Occipital lobe (tissue), 2 donors: ENCODE data around the gene ATP13A2. TPM values are rescaled to one million over a fixed set of nuclear protein-coding genes. Genes with fewer than 3 reads are reported as not detected.

ENCODE experiments used
- DNase-seq: peaks from one replicate; lab custom pipeline; 2025; lab: John Stamatoyannopoulos, UW
- total RNA-seq: library from RNA; depleted of rRNA; stranded (reverse); fragments of >200 nt; gene quantifications from one replicate; pipeline ENCODE4 v1.2.3, GENCODE V29; 2014

ATP13A2 gene
- total RNA-seq, 1 donor from 2014 or later = 59.4 TPM

DNA sequence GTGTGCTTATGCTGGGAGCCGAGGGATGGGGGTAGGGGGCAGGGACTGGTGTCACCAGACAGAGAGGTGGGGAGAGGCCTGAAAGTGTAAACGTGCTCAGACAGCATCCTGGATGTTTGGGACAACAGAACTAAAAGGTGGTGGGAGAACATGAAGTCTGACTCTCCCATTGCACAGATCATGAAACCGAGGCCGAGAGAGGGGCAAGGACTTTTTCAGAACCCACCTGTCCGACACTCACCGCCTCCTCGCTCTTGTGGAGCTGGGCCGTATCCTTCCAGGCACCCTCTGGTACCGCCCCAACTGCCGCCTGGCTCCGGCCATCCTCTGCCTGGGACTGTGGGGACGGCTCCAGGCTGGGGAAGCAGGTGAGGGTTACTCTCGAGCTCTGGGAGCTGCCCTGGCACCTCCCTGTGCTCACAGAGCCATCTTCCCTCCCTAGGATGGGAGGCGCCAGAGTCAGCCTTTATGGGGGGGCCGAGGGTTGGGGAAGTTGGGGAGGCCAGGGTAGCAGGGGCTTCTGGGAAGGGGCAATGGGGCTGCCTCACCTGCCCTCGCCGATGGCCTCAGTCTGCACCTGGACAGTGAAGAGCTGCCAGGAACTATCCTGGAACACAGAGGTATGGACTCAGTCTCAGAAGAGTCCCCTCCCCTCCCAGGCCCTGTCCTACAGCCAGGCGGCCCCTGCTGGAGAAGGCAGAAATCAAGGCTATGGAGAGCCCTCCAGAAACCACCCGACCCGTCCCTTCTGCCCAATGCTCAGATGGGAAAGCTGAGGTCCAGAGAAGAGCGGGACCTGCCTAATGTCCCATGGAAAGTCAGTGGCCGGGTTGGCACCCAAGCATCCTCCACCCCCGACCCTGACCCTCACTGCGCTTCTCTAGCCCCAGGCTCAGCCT lies 7.0 kb downstream of the ATP13A2 start:
- DNase-seq = no peak

GRCh38 chr1:17002524-17002902 lies 9.2 kb downstream of the ATP13A2 start:
- DNase-seq = no peak

- DNase-seq = no peak
Measured at GRCh38 chr1:17001760-17002523, 9.8 kb downstream of the ATP13A2 start.

- DNase-seq = no peak
Measured at GRCh38 chr1:16999863-17000262, 11.9 kb downstream of the ATP13A2 start.

DNA sequence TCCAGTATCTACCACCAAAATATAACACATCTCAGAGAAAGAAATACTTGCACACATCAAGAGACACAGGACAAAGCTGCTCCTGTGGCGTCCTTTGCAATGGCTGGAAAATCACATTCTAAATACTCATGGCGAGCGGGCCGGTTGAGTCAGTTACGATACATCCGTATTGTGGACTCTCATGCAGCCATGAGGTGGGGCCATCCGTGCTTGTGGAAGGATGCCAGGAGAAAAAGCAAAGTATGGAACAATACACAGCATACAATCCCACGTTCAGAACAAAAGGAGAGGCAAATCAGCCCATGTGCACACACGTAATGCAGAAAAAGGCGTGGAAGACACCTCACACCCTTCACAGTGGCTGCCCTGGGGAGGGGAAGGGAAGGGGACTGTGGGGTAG lies 13.1 kb downstream of the ATP13A2 start:
- no peak for DNase-seq

DNA sequence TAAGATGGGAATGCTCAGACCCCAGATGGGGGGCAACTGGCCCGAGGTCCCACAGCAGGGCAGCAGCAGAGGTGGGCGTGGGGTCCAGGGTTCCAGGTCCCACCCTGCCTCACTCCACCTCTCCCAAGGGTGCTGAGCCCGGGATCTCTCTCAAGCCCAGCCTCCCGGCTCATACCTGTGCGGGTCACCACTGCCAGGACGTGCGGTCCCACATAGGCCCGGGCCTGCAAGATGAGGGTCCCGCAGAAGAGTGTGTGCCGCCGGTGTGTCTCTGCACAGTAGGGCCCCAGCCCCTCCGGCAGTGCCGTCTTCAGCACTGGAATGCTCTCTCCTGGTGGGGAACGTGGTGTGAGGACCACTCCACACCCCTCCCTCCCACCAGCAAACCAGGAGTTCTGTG lies 14.9 kb downstream of the ATP13A2 start:
- no peak for DNase-seq

DNA sequence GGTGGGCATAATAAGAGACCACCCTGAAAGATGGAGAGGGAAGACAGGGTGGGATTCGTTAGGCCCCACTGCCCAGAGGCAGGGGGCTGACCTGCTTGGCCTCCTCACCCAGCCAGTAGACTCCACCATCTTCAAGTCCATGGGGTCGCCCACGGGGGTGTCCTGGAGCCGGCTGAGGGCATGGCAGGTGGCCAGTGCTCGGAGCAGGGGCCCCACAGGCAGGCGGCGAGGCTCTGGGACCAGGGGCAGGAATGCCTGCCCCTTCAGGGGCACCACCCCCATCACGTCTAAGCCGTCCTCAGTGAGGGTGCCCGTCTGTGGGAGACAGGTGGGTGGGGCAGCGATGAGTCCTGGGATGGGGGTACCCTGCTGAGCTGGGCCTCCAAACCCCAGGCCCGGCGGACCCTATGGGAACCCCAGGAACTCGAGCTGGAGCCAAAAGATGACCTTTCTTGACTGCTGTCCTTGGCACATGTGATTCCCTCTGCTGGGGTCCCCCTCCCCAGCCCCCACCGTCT lies 18.1 kb downstream of the ATP13A2 start:
- DNase-seq = no peak

- no peak for DNase-seq
Measured at GRCh38 chr1:16992675-16993074, 19.1 kb downstream of the ATP13A2 start.

GRCh38 chr1:16992102-16992501 lies 19.6 kb downstream of the ATP13A2 start:
- no peak for DNase-seq

GRCh38 chr1:16991571-16991970 lies 20.2 kb downstream of the ATP13A2 start:
- no peak for DNase-seq

GRCh38 chr1:16989676-16990391 lies 21.9 kb downstream of the ATP13A2 start:
- no peak for DNase-seq

GRCh38 chr1:16988210-16988609 lies 23.5 kb downstream of the ATP13A2 start:
- no peak for DNase-seq

DNA sequence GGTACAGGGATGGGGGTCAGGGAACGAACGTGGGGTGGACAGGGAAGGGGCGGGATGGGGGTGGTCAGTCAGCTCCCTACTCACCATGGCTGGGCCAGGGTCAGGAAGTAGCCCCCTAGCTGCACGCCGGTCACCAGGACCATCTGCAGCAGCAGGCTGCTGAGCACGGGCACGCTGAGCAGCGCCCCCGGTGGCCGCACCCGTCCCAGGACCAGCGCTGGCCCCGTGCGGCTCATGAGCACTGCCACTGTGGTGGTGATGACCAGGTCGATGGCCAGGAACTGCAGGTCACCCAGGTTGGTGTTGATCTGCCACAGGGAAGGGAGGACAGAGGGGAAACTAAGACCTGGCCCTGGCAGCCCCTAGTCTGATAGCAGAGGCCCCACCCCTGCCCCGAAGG lies 24.8 kb downstream of the ATP13A2 start:
- DNase-seq = no peak

DNA sequence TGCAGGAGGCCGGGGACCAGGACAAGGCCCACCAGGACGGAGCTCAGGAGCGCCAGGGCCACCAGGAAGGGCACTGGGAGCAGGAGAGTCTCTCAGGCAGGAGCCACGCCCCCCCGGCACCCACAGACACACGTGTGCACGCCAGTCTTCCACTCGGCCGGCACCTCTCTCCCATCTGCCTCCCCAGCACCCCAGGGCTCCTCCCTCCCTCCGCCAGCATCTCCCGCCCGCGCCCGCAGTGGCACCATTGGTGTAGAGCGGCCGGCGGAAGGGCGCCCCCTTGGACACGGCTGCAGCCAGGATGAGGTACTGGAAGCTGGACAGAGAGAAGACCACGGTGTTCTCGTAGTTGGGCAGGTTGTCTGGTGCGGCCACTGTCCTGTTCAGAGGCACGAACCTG lies 25.2 kb downstream of the ATP13A2 start:
- no peak for DNase-seq

- no peak for DNase-seq
Measured at GRCh38 chr1:16986113-16986512, 25.6 kb downstream of the ATP13A2 start.

GRCh38 chr1:16984717-16985116 lies 27.0 kb downstream of the ATP13A2 start:
- no peak for DNase-seq

DNA sequence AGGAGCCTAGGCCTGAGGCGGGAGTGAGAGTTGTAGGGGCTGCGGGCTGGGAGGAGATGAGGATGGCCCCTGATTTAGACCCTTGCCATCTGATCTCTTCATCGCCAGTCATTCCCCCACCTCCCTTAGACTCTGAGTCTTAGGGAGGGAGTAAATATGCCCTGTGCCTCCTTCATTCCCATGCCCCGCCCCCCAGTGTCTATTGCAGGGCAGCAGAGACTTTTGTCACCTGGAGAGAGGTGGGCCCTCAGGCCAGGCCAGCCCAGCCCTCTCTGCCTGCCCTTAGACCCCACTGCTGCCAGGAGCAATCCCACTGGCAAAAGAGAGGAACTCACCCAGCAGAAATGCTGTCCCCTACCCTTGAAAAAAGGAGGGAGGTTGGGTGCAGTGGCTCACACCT lies 28.1 kb downstream of the ATP13A2 start:
- DNase-seq = no peak

DNA sequence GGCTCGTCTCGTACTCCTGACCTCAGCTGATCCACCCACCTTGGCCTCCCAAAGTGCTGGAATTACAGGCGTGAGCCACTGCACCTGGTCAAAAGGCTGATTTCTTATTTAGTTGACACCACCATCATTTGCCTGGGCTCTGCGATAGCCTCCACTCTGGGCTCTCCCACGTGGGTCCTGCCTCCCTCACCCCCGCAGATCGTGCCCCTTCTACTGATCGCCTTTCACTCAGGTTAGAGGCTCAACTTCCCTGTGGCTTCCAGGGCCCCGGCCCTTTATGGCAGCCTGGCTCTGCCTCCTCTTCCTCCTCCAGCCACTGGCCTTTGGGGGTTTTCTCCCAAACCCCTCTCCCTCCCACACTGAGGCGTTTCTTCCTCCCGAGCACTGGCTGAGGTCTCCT lies 28.8 kb downstream of the ATP13A2 start:
- no peak for DNase-seq

DNA sequence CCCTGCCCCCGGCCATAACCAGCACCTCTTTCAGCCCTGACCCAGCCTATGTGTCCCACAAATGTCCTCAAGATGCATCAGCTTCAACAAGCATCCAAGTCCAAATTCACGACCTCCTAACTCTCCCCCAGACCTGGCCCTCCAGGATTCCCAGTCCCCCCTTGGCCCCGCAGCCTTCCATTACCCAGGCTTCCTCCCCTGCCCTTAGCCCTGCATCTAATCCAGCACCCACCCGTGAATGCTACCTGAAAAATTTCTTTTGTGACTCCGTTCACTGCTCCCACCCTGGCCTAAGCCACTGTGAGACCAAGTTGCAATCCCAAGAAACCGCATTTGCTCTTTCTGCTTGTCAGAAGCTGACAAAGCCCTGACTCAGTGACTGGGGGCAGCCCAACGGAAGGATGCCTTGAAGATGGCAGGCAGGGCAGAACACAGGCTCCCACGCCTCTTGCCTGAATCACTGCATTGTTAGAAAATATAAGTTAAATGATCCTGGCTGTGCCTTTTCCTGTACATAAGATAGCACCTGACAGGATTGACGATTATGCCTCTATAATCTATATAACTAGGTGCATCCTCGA lies 30.4 kb downstream of the ATP13A2 start:
- no peak for DNase-seq

DNA sequence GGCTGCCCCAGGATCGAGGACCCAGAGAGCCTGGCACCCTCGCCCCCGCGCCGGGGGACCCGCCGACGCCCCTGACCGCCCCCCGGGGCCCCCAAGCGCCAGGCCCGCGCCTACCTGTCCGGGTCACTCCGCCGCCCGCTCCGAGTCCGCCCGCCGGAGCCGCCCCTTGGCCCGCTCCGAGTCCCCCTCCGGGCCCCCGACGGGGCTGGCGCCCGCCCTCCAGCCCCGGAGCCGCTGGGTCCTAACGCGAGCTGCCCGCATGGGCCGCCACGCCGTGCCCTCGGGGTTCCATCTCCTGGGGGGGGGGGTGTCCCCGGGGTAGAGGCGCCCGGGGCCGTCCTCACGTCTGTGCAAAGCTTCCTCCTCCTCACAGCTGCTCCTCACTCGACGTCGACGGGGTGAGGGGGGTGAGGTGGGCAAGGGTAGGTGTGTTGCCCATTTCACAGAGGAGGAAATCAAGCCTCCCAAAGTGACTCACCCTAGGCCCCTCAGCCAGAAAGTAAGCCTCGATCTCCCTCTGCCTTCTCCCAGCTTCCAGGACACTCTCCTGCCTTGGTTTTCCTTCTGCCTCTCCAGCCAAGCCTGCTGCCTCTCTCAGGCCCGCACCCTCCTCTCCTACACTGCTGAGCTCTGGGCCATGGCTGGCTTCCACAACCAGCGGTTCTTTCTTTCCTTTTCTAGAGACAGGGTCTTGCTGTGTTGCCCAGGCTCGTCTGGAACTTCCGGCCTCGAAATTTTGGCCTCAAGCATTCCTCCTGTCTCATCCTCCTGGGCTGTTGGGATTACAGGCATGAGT lies 31.1 kb downstream of the ATP13A2 start, which contains the start of gene MFAP2:
Gene MFAP2 (minus strand): TSS at position 148 of the 796 bp plus-strand sequence. CDS start 2,347 bp downstream, outside the sequence.
- DNase-seq = no peak
